SK-N-MC (cell line): Measurements from ENCODE around the gene ZNF284.
"Not testable (repeated sequence)": the region's sequence is repeated elsewhere in the genome, so short reads cannot be mapped to it uniquely, and the experiment has no call there.

Experiments
- DNase-seq: peaks from one replicate; pipeline ENCODE4 v3.0.0-alpha.2; 2011; ENCODE audit warnings: low read depth, low spot score
- H3K27ac ChIP-seq: fragments of 200-600 bp; sonication (generic); 2 replicates; pipeline ENCODE4 v1.5.1; 2016; ENCODE audit warnings: mixed run types
- H3K36me3 ChIP-seq: fragments of 200-600 bp; sonication (generic); 2 replicates; pipeline ENCODE4 v1.6.1; 2017; ENCODE audit warnings: antibody characterized with exemption, low read length, mixed read lengths; ENCODE audit not compliant: insufficient read depth
- H3K4me3 ChIP-seq: fragments of 200-600 bp; sonication (generic); 2 replicates; pipeline ENCODE4 v1.5.1; 2016
- H3K9ac ChIP-seq: fragments of 200-600 bp; sonication (generic); 2 replicates; pipeline ENCODE4 v1.8.0; 2017; ENCODE audit warnings: mixed run types, mixed read lengths; ENCODE audit not compliant: insufficient read length
- H3K9me3 ChIP-seq: fragments of 200-600 bp; sonication (generic); 2 replicates; pipeline ENCODE4 v1.6.1; 2017; ENCODE audit warnings: low read depth, mild to moderate bottlenecking, antibody characterized with exemption, low read length, moderate library complexity, mixed read lengths
- EZH2 ChIP-seq: fragments of 200-600 bp; sonication (generic); IDR thresholded peaks from one replicate; pipeline ENCODE4 v1.6.1; 2017; ENCODE audit warnings: antibody characterized with exemption
- FOXP2 ChIP-seq: optimal IDR thresholded peaks from 2 replicates; pipeline ENCODE3; 2011; ENCODE audit warnings: mild to moderate bottlenecking, moderate library complexity; ENCODE audit not compliant: insufficient read depth; ENCODE audit errors: extremely low read length, control extremely low read depth
- POLR2AphosphoS5 ChIP-seq: IDR thresholded peaks from 2 replicates; pipeline ENCODE4 v1.6.1; 2012; ENCODE audit warnings: mild to moderate bottlenecking, low read depth, low read length, borderline replicate concordance

ZNF284 gene

GRCh38 chr19:44092108-44092507, 20.1 kb downstream of the ZNF284 start:
- peaks cover 8% of the 10 kb centered on the region; the same call in 1 of the 2 replicates for H3K36me3 ChIP-seq
- no peak overlapping the region for H3K9ac ChIP-seq
- no peaks in the 10 kb centered on the region for H3K9me3 ChIP-seq
- H3K4me3 ChIP-seq = no peak overlapping the region
- no peak for TF ChIP-seq POLR2AphosphoS5
- TF ChIP-seq FOXP2 = no peak
- TF ChIP-seq EZH2 = no peak
- no peak overlapping the region for H3K27ac ChIP-seq
- DNase-seq = no peak

GRCh38 chr19:44093931-44094765, 22.2 kb downstream of the ZNF284 start, which contains the start of gene ZNF224:
Gene ZNF224, plus strand, starts transcription at chr19:44094361. Its CDS starts 3,513 bp downstream, at chr19:44097874.
- H3K27ac ChIP-seq = no peak within 1 kb of the TSS
- peak within 1 kb of the TSS; percentile 84 for H3K4me3 ChIP-seq
- peak within 1 kb of the TSS; percentile 78 for H3K9ac ChIP-seq
- TF ChIP-seq EZH2 (no peak), POLR2AphosphoS5 (peak; percentile 84), FOXP2 (peak; percentile 71)
- DNase-seq = no peak
- peaks cover 23% of the 10 kb centered on the region for H3K36me3 ChIP-seq
- no peaks in the 10 kb centered on the region for H3K9me3 ChIP-seq

GRCh38 chr19:44107751-44108150, 35.8 kb downstream of the ZNF284 start:
- Histone ChIP-seq H3K27ac (no peak overlapping the region), H3K4me3 (no peak overlapping the region), H3K36me3 (peaks cover 58% of the 10 kb centered on the region), H3K9ac (no peak overlapping the region), H3K9me3 (peaks cover 26% of the 10 kb centered on the region)
- TF ChIP-seq POLR2AphosphoS5 (no peak), FOXP2 (no peak), EZH2 (no peak)
- DNase-seq = no peak

- Histone ChIP-seq H3K4me3 (no peak overlapping the region), H3K27ac (no peak overlapping the region), H3K36me3 (peaks cover 42% of the 10 kb centered on the region), H3K9ac (no peak overlapping the region), H3K9me3 (peaks cover 26% of the 10 kb centered on the region)
- no peak for DNase-seq
- no peak for TF ChIP-seq FOXP2
- no peak for TF ChIP-seq POLR2AphosphoS5
- no peak for TF ChIP-seq EZH2
Observed at GRCh38 chr19:44109458-44109857, 37.5 kb downstream of the ZNF284 start.

- H3K27ac ChIP-seq = peak overlapping the region; percentile 43; the same call in 1 of the 2 replicates
- peak overlapping the region; percentile 84 for H3K4me3 ChIP-seq
- H3K9me3 ChIP-seq = peaks cover 18% of the 10 kb centered on the region
- no peak for DNase-seq
- H3K9ac ChIP-seq = peak overlapping the region; percentile 71
- H3K36me3 ChIP-seq = peaks cover 25% of the 10 kb centered on the region
- TF ChIP-seq POLR2AphosphoS5 (no peak), EZH2 (no peak), FOXP2 (no peak)
Observed at GRCh38 chr19:44111910-44112463, 40.0 kb downstream of the ZNF284 start.

GRCh38 chr19:44112802-44113137, 40.8 kb downstream of the ZNF284 start:
- DNase-seq = no peak

GRCh38 chr19:44113138-44113783, 41.3 kb downstream of the ZNF284 start, which contains the start of gene ZNF225:
Gene ZNF225, plus strand, starts transcription at chr19:44113399. Its CDS starts 2,429 bp downstream, at chr19:44115828.
- Histone ChIP-seq H3K36me3 (peaks cover 15% of the 10 kb centered on the region), H3K9ac (peak within 1 kb of the TSS; percentile 80), H3K4me3 (peak within 1 kb of the TSS; percentile 84), H3K9me3 (peaks cover 7% of the 10 kb centered on the region), H3K27ac (peak within 1 kb of the TSS; percentile 43; the same call in 1 of the 2 replicates)
- DNase-seq = peak; percentile 90
- TF ChIP-seq EZH2 (no peak), POLR2AphosphoS5 (peak; percentile 78), FOXP2 (peak; percentile 11)

More at GRCh38 chr19:44112802-44113137, 40.8 kb downstream of the ZNF284 start:
- H3K9me3 ChIP-seq = peaks cover 10% of the 10 kb centered on the region
- H3K4me3 ChIP-seq = peak overlapping the region; percentile 84
- TF ChIP-seq EZH2 (no peak), FOXP2 (no peak), POLR2AphosphoS5 (no peak)
- peaks cover 17% of the 10 kb centered on the region for H3K36me3 ChIP-seq
- H3K9ac ChIP-seq = peak overlapping the region; percentile 71
- no peak overlapping the region; the same call in 1 of the 2 replicates for H3K27ac ChIP-seq

- Histone ChIP-seq H3K9ac (peak overlapping the region; percentile 80), H3K9me3 (peaks cover 7% of the 10 kb centered on the region), H3K27ac (no peak overlapping the region), H3K4me3 (peak overlapping the region; percentile 84), H3K36me3 (peaks cover 16% of the 10 kb centered on the region)
- DNase-seq = no peak
- no peak for TF ChIP-seq FOXP2
- no peak for TF ChIP-seq EZH2
- no peak for TF ChIP-seq POLR2AphosphoS5
Observed at GRCh38 chr19:44113784-44114390, 41.9 kb downstream of the ZNF284 start.

- H3K9me3 ChIP-seq, H3K9ac ChIP-seq, H3K4me3 ChIP-seq, H3K27ac ChIP-seq, DNase-seq: not testable (repeated sequence)
- H3K36me3 ChIP-seq = peaks cover 47% of the 10 kb centered on the region
Observed at GRCh38 chr19:44121162-44121561, 49.2 kb downstream of the ZNF284 start.
